ENCODE measurements around the gene KLK1.

DNA sequence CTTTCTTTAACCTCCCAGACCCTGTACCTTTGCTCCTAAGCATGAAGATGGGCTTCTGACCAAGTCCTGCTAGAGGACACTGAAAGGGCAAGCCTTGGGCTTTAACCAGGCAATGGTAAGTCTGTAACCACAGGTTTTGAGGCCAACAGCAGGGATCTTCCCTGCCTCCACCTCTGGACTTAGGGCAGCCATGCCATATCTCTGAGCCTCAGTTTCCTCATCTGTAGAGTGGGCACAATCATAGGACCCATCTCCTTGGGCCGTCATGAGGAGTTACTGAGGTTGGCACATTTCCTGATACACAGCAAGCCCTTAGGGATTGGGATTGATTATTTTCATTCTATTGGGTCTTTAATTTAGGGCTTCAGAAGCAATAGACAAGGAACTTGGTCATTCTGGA lies 14.7 kb downstream of the KLK1 start:
- TF ChIP-seq, protein P1, sequence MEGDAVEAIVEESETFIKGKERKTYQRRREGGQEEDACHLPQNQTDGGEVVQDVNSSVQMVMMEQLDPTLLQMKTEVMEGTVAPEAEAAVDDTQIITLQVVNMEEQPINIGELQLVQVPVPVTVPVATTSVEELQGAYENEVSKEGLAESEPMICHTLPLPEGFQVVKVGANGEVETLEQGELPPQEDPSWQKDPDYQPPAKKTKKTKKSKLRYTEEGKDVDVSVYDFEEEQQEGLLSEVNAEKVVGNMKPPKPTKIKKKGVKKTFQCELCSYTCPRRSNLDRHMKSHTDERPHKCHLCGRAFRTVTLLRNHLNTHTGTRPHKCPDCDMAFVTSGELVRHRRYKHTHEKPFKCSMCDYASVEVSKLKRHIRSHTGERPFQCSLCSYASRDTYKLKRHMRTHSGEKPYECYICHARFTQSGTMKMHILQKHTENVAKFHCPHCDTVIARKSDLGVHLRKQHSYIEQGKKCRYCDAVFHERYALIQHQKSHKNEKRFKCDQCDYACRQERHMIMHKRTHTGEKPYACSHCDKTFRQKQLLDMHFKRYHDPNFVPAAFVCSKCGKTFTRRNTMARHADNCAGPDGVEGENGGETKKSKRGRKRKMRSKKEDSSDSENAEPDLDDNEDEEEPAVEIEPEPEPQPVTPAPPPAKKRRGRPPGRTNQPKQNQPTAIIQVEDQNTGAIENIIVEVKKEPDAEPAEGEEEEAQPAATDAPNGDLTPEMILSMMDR (conservative IDR thresholded peaks at IDR 0.05): no peak
- TF ChIP-seq EZH2 (IDR thresholded peaks at IDR 0.05; ENCODE audit: low read depth): no peak
